GM21723 (cell line): ENCODE data around the gene KCND1.
A peak's percentile ranks its signal among the peaks of the same experiment; 100 is the strongest.

ENCODE experiments used
- ATAC-seq: cut with Tn5 transposase; IDR thresholded peaks from one replicate; pipeline ENCODE4 v1.9.1; 2021; ENCODE audit warnings: mild to moderate bottlenecking, moderate library complexity; ENCODE audit not compliant: unreplicated experiment

The KCND1 gene

DNA sequence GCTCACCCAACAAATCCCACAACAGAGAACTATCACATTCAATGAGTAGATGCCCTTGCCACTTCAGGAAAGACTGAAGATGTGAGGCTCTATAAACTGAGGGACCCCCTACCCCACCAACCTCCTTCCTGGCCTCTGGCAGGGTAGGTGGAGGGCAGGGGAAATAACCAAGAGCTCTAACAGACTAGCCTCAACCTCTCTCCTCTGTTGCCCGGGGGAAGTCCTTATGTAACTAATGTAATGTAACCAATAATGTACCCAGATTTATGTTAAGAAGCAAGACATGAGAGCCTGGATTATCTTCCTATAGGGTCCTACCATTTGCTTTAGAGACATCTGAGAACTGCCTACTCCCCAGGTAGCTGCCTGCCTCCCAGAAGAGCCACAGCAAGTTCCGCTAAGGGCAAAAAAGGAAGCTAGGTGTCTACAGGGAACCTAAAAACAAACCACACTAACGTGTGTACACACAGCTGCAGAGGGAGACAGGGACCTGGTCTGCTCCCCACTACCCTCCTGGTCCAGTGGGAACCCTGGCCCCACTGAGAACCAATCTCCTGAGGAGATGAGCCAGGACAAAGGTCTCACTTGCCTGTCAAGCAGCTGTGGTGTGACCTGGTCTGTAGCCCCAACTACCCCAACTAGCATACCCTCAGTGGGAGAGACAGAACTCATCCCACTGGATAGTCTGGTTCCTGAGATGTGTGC lies 32.0 kb downstream of the KCND1 start:
- peak; percentile 28 for ATAC-seq

DNA sequence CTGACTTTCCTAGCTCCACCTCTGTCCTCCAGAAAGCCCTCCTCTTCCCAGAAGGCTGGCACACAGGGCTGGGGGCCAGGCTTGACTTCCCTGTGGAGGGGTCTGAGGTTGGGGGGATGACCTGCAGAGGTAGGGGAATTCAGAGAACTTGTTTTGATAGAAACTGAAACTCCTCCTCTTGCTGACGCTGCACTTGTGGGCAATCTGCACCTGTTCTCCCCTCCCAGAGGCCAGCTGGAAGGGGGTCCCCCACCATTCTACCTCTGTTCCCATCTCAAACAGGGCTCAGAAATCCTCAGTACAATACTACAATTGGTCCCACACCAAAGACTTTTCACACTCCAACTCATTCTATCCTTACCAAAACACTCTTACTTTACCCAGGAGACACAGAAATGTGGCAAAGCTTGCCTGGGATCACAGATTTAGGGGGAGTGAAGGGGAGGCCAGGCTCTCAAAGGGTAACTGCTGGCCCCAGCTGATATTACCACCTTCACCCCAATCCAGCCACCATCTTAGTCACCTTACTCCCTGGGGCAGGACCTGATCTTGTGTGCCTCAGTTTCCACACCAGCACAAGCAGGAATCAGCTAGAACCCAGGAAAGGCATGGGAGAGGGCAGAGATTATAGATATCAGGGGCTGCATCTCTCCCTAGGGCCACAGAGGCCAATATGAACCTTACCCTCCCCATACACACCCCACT lies 32.8 kb downstream of the KCND1 start:
- ATAC-seq, result peak; percentile 55

DNA sequence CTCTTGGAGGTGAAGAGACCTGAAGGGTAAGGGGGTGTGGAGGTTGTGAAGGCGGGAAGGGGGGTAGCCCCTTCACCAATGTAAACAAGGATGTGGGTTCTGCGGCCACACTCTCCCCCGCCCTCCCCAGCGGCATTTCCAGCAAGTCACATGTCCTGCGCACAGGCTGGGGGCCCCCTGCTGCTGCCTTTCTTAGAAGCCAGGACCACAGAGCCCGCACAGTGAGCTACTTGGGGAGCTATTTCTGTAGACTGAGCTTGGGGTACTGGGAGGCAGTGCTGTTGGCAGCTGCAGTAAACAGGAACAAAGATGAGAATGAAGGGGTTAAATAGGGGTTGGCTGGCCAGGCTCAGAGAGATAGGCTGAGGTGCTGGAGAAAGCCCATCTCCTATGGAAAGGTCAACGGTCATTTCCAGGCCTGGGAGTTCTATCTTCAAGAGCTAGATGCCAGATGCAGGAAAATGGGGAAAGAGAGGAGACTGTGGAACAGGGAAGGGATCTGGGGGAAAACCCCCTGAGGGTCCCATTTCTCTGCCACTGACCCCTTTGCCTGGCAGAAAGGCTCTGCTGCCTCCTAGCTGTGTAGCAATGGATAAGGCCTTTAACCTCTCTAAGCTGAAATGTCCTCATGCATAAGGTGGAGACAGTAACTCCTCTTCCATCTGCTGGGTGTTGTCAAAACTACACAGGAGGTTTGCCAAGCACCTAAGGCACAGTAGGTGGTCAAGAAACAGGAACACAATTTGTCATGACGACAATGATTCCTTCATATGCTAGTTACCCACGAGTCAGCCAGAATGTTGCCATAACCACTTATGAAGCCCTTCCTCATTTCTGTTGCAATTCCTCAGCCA lies 34.4 kb downstream of the KCND1 start:
- ATAC-seq, result peak; percentile 61

DNA sequence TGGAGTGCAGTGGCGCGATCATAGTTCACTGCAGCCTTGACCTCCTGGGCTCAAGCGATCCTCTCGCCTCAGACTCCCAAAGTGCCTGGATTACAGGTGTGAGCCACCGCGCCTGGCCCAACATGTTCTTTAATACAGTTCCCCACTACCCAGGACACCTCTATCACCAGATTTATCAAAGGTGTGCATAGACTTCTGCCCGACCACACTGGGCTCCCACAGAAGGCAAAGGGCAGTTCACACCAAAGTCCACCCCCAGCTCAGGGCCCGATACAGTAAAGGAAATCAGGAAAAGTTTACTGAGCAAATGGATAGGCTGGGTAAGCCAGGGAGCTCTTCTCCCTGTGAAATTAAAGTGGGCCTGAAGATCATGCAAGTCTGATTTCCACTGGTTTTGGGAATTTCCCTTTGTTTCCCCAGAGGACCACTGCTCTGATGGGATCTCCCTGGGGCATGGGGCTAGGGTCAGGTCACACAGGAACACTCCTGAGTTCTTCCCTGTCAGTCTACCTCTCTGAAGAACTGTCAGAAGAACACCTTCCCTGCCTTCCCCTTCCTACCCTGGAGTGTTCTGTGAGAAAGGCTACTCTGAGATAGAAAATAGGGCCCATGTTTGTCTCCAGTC lies 35.1 kb downstream of the KCND1 start:
- ATAC-seq, result peak; percentile 1

DNA sequence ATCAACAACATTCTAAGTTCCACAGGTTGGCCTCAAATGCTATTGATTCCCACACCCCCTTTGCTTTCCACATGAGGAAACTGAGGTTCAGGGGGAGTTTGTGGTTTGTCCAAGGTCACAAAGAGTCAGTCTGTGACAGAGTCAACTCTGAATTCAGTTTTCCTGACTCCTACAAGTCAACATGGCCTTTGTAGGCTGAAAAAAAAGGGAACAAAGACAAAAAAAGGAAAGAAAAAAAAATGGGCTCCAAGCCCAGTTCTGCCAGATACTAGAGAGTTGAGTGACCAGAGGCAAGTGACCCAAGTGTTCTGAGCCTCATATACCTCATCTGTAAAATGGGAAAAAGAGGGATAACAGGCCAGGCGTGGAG lies 36.4 kb downstream of the KCND1 start:
- no peak for ATAC-seq

DNA sequence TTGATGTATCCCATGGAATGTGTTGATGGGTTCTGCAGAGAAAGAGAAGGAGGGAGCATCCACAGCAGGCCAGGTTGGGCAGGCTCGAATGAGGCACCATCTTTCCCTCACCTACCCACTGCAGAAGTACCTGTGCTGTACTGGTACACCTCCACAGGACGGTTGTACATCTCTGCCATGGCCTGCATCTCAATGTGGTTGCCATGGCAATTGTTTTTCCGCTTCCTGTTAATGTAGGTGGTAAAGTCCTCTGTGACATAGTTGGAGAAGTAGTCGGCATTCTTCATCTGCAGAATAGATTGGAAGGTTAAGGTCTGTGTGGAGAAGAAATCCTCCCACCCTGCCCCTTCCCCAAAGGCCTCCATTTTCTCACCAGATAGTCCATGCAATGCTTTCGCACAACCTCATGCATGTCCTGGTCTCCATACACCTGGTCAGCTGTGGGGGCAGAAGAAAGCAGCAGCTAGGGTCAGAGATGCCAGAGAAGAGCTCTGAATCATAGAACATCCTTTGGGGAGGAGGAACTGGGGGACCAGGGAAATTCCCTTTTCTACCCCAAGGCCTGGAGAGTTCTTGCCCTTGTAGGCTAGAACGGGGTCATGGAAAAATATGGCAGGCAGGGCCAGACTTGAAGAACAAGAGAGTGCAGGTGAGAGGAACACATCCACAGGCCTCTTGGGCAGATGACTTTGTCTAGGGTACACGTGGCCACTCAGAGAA lies 36.9 kb downstream of the KCND1 start:
- ATAC-seq, result no peak

DNA sequence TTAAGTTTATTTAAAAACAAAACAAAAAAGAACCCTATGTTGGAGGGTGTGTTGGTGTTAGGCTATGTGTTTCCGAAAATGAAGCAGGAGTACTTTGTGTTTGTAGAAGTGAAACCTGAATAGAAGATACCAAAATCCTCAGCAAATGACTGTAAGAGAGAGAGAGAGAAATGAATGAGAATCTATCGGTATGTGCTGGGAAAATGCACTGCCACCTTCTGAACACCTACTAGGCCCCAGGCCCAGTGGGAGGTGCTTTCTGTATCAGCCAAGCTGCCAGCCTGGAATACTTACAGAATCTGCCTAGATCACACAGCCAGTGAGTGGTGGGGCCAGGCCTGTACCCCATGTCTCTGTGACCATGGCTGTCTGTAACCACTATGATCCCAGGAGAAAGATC lies 37.9 kb downstream of the KCND1 start:
- ATAC-seq, result no peak

DNA sequence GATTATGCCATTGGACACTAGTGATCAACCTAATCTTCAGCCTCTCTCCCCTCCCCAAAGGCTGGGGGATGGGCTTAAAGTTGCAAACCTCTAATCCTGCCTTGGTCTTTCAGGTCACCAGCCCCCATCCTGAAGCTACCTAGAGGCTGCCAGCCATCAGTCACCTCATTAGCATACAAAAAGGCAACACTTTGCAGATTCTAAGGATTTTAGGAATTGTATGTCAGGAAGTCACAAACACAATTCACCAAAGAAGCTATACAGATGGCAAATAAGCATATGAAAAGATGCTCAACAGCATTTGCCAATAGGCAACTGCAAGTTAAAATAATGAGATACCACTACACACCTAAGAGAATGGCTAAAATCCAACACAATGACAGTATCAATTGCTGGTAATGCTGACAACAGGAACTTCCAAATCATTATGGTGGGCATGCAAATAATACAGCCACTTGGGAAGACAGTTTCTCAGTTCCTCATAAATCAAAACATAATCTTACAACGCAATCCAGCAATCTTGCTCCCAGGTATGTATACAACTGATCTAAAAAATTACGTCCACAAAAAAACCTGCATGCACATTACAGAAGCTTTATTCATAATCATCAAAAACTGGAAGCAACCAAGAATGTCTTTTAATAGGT lies 43.8 kb downstream of the KCND1 start:
- no peak for ATAC-seq

DNA sequence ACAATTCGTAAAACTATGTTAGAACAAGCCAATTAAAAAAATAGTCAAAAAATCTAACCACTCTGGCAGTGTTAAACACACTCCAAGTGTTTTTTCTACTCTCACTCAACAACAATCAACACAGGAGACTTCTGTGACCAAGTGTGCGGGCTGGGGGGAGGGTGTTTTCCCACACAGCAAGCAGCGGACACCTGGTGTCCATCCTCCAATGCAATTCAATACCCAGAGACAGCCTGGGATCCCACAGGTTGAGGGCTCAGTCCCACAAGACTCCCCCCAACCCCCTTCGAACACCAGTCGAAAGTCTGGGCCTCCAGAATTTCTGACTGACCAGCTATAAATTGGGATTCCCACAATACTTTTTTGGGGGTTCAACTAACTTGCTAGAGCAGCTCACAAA lies 44.5 kb downstream of the KCND1 start:
- no peak for ATAC-seq

DNA sequence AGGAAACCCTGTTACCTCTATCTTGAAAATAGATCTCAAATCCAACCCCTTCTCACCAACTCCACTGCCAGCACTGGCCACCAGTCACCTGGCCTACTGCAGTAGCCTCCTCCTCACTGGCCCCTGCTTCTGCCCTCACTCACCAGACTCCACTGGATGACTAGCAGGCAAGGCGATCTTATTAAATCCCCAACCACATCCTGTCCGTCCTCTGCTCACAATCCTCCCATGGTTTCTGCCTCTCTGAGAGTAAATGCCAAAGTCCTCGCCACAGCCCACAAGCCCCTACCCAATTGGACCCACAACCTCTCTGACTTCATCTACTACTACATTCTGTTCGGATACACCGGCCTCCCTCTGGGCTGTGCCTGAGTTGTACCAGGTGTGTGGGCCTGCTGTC lies 47.4 kb downstream of the KCND1 start:
- no peak for ATAC-seq

DNA sequence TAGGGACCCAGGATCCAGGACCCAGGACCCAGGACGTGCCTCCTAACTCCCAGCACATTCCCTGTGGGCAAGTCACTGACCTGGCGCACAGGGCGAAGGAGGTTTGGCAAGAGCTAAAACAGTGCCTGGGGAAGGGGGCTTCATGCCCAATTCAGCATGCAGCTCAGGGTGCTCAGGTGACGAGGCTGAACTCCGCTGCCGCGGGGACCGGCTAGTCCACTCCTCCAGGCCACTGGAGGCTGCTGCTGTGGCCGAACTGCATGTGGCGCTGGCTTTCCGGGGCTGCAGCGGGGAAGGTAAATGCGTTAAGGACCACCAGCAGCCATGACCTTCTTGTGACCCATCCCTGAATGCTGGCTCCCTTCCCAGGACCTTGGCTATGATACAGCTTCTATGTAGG lies 47.9 kb downstream of the KCND1 start:
- no peak for ATAC-seq

DNA sequence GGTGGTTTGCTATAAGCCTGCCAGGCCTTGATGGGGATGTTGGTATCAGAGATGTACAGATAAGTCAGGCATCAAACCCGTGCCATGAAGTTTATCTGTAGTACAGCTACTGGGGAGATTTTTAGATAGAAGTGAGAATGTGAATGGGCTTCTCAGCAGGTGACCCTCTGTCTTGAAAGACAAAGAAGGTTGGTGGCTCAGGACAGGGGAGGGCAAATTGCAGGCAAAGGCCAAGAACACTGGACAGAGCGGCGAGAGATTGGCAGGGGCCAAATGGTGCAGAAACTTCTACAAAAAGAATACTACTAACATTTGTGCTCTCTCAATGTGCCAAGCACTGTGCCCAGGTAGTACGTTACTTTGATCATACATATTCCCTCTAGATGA lies 50.9 kb downstream of the KCND1 start:
- no peak for ATAC-seq

DNA sequence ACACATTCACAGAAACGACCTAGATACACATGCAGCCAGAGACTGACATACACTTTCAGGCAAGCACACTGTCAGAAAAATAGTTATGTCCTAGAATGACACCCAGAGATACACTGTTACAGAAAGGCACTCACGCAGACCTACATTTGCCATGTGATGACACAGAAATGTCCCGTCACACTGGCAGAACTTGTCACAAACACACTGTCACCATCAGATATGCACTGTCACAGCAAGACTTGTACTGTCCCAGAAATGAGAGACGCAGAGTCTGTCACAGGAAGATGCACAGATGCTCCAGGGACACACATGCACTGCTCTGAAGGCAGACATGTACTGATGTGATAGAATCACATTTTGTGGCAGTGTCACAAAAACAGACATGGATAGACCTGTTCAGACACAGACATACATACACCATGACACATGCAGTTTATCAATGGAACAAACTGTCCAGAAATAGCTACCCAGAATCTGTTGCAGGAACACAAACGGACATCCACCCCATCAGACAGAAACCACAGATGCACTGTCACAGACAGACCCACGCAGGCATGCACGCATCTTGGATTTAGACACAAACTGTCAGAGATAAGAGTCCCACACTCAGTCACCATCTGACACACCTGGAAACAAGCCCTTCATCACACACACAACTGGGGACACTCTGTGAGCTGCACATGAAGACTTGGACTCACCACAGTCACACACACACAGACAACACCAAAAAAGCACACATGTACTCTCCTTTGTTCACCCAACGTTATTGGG lies 51.5 kb downstream of the KCND1 start:
- ATAC-seq, result no peak

DNA sequence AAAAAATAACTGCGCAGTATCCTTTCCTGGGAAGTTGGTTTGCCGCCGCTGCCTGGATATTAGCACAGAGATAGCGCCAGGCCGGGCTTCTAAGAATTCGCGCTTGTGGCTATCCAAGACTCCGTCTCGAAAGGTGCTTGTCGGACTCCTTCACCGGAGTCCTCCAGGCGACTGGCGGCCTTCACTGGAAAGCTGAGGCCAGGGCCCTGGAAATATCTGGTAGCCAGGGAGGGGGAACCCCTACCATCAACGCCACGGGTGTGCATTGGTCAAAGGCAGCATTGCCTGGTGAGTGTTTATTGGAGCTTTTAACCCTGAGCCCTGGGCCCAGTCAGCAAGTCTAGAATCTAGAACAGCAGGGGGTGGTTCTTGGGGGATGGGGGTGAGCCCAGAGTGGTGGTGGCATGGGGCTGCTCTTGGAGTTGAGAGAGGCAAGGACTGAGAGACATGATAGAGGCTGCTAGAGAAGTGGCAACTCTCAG lies 52.2 kb downstream of the KCND1 start:
- peak; percentile 17 for ATAC-seq

DNA sequence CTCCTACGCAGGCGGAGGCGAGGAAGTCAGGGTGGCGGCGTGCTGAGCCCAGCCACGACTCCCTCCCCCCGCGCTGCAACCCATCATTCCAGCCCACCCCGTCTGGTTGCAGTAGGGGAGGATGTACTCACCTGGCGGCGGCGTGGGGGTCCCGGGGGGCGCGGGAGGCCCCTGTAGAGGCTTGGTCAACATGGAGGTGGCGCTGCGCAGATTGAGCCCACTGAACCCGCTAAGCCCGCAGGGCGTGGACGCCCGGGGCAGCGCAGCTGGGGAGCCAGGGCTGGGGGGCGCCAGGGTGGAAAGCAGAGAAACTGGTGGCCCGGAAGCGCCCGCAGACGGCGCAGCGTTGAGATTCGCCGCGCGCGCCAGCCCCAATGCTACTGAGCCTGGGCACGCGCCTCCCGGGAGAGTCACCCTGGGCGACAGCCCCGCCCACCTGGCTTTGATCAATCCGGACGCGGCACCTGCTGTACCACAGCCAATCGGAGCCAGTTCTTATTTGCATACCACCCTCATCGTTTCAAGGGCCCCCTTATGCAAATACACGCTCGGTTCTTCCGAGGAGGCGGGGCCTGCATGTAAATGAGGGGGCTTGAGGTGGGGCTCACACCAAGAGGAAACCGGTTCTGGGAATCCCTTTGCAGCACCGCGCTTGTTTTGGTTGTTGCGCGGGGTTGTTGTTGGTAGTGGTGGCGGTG lies 52.9 kb downstream of the KCND1 start, which contains the start of gene PIM2:
Gene PIM2, minus strand, starts transcription at position 382 of the 698 bp plus-strand sequence. Its CDS starts 190 bp downstream, at position 192.
- peak; percentile 70 for ATAC-seq

DNA sequence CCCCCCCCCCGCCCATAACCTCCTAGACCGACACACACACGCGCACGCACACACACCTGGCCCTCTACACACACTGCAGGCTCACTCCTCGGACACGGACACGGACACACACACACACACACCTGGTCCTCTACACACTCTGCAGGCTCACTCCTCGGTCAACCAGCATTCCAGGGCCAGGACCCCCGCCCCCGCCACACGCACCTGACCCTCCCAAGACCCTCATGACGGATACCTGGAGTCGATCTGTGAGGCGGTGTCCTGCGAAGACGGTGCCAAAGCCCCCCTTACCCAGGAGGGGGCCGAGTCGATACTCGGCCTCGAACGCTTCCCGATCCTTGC lies 53.4 kb downstream of the KCND1 start:
- no peak for ATAC-seq

DNA sequence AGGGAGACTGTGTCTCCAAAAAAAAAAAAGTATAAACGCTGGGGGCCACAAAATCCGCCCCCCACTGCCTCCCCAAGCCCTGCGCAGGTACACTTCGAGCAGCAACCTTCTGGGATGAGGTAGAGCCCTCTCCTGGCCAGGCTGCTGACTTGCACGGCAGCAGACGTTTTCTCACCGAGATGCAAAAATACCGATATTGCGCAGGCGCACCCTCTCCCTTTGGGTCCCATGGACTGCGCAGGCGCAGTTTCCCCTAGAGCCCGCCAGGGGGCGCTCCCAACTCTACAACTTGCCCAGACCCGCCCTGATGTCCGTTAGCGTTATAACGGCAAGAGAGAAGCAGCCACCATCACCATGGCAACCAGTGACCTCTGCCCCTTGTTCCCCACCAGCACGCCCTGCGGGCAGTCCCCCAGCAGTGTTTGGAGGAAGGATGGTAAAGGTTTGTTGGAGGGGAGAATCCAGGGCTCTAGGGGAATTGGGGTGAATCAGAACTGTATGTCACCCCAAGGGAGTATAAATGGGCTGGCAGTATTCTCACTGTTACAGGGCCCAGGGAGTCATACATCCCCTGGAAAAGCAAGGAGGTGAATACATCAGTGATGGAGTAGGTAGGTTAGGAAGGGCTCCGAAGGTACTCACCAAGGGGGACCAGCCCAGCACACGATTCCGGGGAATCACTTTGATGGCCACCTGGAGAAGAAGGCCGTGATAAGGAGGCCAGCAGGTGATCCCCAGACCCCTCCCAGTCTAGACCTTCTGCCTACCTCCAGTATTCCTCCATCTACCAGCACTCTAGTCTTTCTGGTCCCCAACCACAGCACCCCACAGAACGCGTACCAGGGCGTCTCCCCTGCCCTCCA lies 54.3 kb downstream of the KCND1 start:
- peak; percentile 38 for ATAC-seq
